ENCODE results near the gene GSKIP. TPM values are rescaled to one million over a fixed set of nuclear protein-coding genes. Genes with fewer than 3 reads are reported as not detected.

GSKIP gene
- polyA plus RNA-seq, 3 donors from 2014 or later: 18.0 to 23.2 (median 21.2) TPM

GRCh38 chr14:96409701-96410100 is 46.4 kb downstream of the GSKIP start:
- Mint-ChIP-seq H3K9me3 (no peaks in the 10 kb centered on the region), H3K27ac (no peak overlapping the region), H3K27me3 (ENCODE audit: low read depth in 3 of 3) (peaks cover 5 to 8% (median 5%) of the 10 kb centered on the region in 3 donors), H3K4me1 (no peaks in the 10 kb centered on the region), H3K4me3 (no peak overlapping the region), H3K36me3 (no peaks in the 10 kb centered on the region)
- no peak for DNase-seq

- no peaks in the 10 kb centered on the region for H3K36me3 Mint-ChIP-seq
- no peak overlapping the region for H3K4me3 Mint-ChIP-seq
- DNase-seq: no peak
- H3K27me3 Mint-ChIP-seq (ENCODE audit: low read depth in 3 of 3): peaks cover 5 to 8% (median 5%) of the 10 kb centered on the region in 3 donors
- H3K9me3 Mint-ChIP-seq: no peaks in the 10 kb centered on the region
- no peak overlapping the region for H3K27ac Mint-ChIP-seq
- H3K4me1 Mint-ChIP-seq: no peaks in the 10 kb centered on the region
These were observed 46.8 kb downstream of the GSKIP start for GRCh38 chr14:96410119-96410518.

- Mint-ChIP-seq H3K36me3 (no peaks in the 10 kb centered on the region), H3K4me3 (no peak overlapping the region), H3K4me1 (no peaks in the 10 kb centered on the region), H3K9me3 (no peaks in the 10 kb centered on the region), H3K27me3 (ENCODE audit: low read depth in 3 of 3) (peaks cover 5% of the 10 kb centered on the region in 3 donors), H3K27ac (no peak overlapping the region)
- no peak for DNase-seq
These were observed 50.2 kb downstream of the GSKIP start for GRCh38 chr14:96413526-96413925.

GRCh38 chr14:96415559-96415958 is 52.2 kb downstream of the GSKIP start:
- H3K4me1 Mint-ChIP-seq: no peaks in the 10 kb centered on the region
- no peak for DNase-seq
- no peak overlapping the region for H3K27ac Mint-ChIP-seq
- H3K27me3 Mint-ChIP-seq (ENCODE audit: low read depth in 3 of 3): peaks cover under 1 to 5% (median 4%) of the 10 kb centered on the region in 3 donors
- no peaks in the 10 kb centered on the region for H3K36me3 Mint-ChIP-seq
- H3K4me3 Mint-ChIP-seq: no peak overlapping the region
- no peaks in the 10 kb centered on the region for H3K9me3 Mint-ChIP-seq

- Mint-ChIP-seq H3K27ac (no peak overlapping the region), H3K4me1 (no peaks in the 10 kb centered on the region), H3K36me3 (no peaks in the 10 kb centered on the region), H3K27me3 (ENCODE audit: low read depth in 3 of 3) (peaks cover 0 to 6% (median 3%) of the 10 kb centered on the region in 3 donors), H3K9me3 (no peaks in the 10 kb centered on the region), H3K4me3 (no peak overlapping the region)
- DNase-seq: no peak
These were observed 53.0 kb downstream of the GSKIP start for GRCh38 chr14:96416292-96416691.

GRCh38 chr14:96417254-96417653 is 53.9 kb downstream of the GSKIP start:
- no peak overlapping the region for H3K4me3 Mint-ChIP-seq
- DNase-seq: no peak
- no peaks in the 10 kb centered on the region for H3K4me1 Mint-ChIP-seq
- no peaks in the 10 kb centered on the region for H3K36me3 Mint-ChIP-seq
- H3K27ac Mint-ChIP-seq: no peak overlapping the region
- H3K27me3 Mint-ChIP-seq (ENCODE audit: low read depth in 3 of 3): peaks cover 0 to 8% (median 2%) of the 10 kb centered on the region in 3 donors
- H3K9me3 Mint-ChIP-seq: no peaks in the 10 kb centered on the region

GRCh38 chr14:96418075-96418474 is 54.7 kb downstream of the GSKIP start:
- H3K9me3 Mint-ChIP-seq: no peaks in the 10 kb centered on the region
- DNase-seq: no peak
- peaks cover 0 to 7% (median 0%) of the 10 kb centered on the region in 3 donors for H3K27me3 Mint-ChIP-seq (ENCODE audit: low read depth in 3 of 3)
- no peak overlapping the region for H3K4me3 Mint-ChIP-seq
- no peaks in the 10 kb centered on the region for H3K36me3 Mint-ChIP-seq
- H3K4me1 Mint-ChIP-seq: peaks cover 0 to under 1% of the 10 kb centered on the region in 2 donors
- H3K27ac Mint-ChIP-seq: no peak overlapping the region

- no peak for DNase-seq
- H3K27ac Mint-ChIP-seq: no peak overlapping the region
- no peaks in the 10 kb centered on the region for H3K36me3 Mint-ChIP-seq
- no peak overlapping the region for H3K4me3 Mint-ChIP-seq
- H3K9me3 Mint-ChIP-seq: no peaks in the 10 kb centered on the region
- H3K27me3 Mint-ChIP-seq (ENCODE audit: low read depth in 3 of 3): peaks cover 2 to 6% (median 4%) of the 10 kb centered on the region in 3 donors
- peaks cover 4 to 11% of the 10 kb centered on the region in 2 donors for H3K4me1 Mint-ChIP-seq
These were observed 57.9 kb downstream of the GSKIP start for GRCh38 chr14:96421236-96421635.

GRCh38 chr14:96422992-96423391 is 59.7 kb downstream of the GSKIP start:
- no peaks in the 10 kb centered on the region for H3K36me3 Mint-ChIP-seq
- peaks cover 4 to 11% of the 10 kb centered on the region in 2 donors for H3K4me1 Mint-ChIP-seq
- no peak for DNase-seq
- H3K4me3 Mint-ChIP-seq: peak overlapping the region in 3 of 5 donors; percentile 21 to 68 (median 68)
- no peaks in the 10 kb centered on the region for H3K9me3 Mint-ChIP-seq
- H3K27me3 Mint-ChIP-seq (ENCODE audit: low read depth in 3 of 3): peaks cover 4 to 8% (median 4%) of the 10 kb centered on the region in 3 donors
- H3K27ac Mint-ChIP-seq: no peak overlapping the region

GRCh38 chr14:96423446-96424108 is 60.3 kb downstream of the GSKIP start:
- no peak overlapping the region for H3K27ac Mint-ChIP-seq
- H3K4me1 Mint-ChIP-seq: peaks cover 4 to 11% of the 10 kb centered on the region in 2 donors
- H3K27me3 Mint-ChIP-seq (ENCODE audit: low read depth in 3 of 3): peaks cover 4 to 8% (median 4%) of the 10 kb centered on the region in 3 donors
- H3K4me3 Mint-ChIP-seq: peak overlapping the region; percentile 21 to 82 (median 68)
- H3K36me3 Mint-ChIP-seq: no peaks in the 10 kb centered on the region
- DNase-seq: peak in 1 of 3 donors; percentile 1
- H3K9me3 Mint-ChIP-seq: no peaks in the 10 kb centered on the region

GRCh38 chr14:96424109-96424989 is 61.0 kb downstream of the GSKIP start:
- Mint-ChIP-seq H3K4me1 (peaks cover 4 to 11% of the 10 kb centered on the region in 2 donors), H3K4me3 (peak overlapping the region; percentile 69 to 91 (median 77)), H3K27me3 (ENCODE audit: low read depth in 3 of 3) (peaks cover 4 to 8% (median 4%) of the 10 kb centered on the region in 3 donors), H3K36me3 (no peaks in the 10 kb centered on the region), H3K27ac (no peak overlapping the region), H3K9me3 (no peaks in the 10 kb centered on the region)
- DNase-seq: peak; percentile 38 to 52 (median 50)

- no peaks in the 10 kb centered on the region for H3K36me3 Mint-ChIP-seq
- no peak for DNase-seq
- H3K4me1 Mint-ChIP-seq: no peaks in the 10 kb centered on the region
- H3K4me3 Mint-ChIP-seq: no peak overlapping the region
- no peaks in the 10 kb centered on the region for H3K9me3 Mint-ChIP-seq
- no peak overlapping the region for H3K27ac Mint-ChIP-seq
- H3K27me3 Mint-ChIP-seq (ENCODE audit: low read depth in 3 of 3): peaks cover 0 to 9% (median 4%) of the 10 kb centered on the region in 3 donors
These were observed 70.7 kb downstream of the GSKIP start for GRCh38 chr14:96434040-96434439.

Data from immature natural killer cell (primary cell).